ENCODE results near the gene ELMO3.

ELMO3 gene

DNA sequence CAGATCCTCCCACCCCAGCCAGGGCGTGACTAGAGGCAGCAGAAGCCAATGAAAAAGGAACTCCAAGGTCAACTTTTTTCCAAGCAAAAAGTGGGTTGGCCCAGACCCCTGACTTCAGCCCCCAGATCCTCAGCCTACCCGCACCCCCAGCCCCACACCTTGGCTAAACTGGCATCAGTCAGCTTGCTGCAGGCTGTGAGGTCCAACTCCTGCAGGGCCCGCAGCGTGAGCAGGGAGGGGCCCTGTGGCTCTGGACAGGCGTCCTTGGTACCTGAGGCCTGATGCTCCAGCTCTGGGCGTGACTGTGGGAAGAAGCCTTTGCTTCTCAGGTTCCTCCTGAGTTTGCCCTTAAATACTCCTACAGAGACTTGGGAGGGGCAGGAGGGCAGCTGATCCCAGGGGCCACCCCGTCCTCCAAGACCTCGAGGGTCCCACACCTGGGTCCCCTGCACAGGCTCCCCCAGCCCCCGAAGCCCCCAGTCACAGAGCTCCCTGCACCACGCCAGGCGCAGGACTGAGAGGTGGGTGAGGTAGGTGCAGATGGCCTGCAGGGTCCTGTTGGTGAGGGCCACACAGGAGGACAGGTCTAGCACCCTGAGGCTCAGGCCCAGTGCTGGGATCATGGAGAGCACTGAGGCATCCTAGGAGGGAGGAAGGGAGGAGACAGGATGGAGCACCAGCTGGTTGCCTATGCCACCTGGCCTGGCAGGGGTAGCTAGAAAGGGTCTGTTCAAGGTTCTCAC is 9.4 kb downstream of the ELMO3 start:
- H3K27me3 ChIP-seq (ENCODE audit: insufficient read depth, poor library complexity, severe bottlenecking): no peaks in the 10 kb centered on the region
- TF ChIP-seq, protein P1, sequence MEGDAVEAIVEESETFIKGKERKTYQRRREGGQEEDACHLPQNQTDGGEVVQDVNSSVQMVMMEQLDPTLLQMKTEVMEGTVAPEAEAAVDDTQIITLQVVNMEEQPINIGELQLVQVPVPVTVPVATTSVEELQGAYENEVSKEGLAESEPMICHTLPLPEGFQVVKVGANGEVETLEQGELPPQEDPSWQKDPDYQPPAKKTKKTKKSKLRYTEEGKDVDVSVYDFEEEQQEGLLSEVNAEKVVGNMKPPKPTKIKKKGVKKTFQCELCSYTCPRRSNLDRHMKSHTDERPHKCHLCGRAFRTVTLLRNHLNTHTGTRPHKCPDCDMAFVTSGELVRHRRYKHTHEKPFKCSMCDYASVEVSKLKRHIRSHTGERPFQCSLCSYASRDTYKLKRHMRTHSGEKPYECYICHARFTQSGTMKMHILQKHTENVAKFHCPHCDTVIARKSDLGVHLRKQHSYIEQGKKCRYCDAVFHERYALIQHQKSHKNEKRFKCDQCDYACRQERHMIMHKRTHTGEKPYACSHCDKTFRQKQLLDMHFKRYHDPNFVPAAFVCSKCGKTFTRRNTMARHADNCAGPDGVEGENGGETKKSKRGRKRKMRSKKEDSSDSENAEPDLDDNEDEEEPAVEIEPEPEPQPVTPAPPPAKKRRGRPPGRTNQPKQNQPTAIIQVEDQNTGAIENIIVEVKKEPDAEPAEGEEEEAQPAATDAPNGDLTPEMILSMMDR (IDR thresholded peaks at IDR 0.05; ENCODE audit: insufficient read depth, low read length): no peak
- TF ChIP-seq, protein P2, sequence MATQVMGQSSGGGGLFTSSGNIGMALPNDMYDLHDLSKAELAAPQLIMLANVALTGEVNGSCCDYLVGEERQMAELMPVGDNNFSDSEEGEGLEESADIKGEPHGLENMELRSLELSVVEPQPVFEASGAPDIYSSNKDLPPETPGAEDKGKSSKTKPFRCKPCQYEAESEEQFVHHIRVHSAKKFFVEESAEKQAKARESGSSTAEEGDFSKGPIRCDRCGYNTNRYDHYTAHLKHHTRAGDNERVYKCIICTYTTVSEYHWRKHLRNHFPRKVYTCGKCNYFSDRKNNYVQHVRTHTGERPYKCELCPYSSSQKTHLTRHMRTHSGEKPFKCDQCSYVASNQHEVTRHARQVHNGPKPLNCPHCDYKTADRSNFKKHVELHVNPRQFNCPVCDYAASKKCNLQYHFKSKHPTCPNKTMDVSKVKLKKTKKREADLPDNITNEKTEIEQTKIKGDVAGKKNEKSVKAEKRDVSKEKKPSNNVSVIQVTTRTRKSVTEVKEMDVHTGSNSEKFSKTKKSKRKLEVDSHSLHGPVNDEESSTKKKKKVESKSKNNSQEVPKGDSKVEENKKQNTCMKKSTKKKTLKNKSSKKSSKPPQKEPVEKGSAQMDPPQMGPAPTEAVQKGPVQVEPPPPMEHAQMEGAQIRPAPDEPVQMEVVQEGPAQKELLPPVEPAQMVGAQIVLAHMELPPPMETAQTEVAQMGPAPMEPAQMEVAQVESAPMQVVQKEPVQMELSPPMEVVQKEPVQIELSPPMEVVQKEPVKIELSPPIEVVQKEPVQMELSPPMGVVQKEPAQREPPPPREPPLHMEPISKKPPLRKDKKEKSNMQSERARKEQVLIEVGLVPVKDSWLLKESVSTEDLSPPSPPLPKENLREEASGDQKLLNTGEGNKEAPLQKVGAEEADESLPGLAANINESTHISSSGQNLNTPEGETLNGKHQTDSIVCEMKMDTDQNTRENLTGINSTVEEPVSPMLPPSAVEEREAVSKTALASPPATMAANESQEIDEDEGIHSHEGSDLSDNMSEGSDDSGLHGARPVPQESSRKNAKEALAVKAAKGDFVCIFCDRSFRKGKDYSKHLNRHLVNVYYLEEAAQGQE (IDR thresholded peaks at IDR 0.05; ENCODE audit: insufficient replicate concordance, low read depth): no peak
- no peak for TF ChIP-seq GABPA (IDR thresholded peaks at IDR 0.05; ENCODE audit: low read depth)
- no peak for TF ChIP-seq SPI1 (IDR thresholded peaks at IDR 0.05; ENCODE audit: borderline replicate concordance, low read depth)
- TF ChIP-seq POLR2AphosphoS5 (IDR thresholded peaks at IDR 0.05; ENCODE audit: low read depth): no peak
- no peak overlapping the region for H3K27ac ChIP-seq (replicated peaks)
- H3K4me3 ChIP-seq (replicated peaks; ENCODE audit: insufficient read depth, low read length): no peak overlapping the region
- no peak for DNase-seq (ENCODE audit: low read depth in 1 of 2, low spot score in 1 of 2)

DNA sequence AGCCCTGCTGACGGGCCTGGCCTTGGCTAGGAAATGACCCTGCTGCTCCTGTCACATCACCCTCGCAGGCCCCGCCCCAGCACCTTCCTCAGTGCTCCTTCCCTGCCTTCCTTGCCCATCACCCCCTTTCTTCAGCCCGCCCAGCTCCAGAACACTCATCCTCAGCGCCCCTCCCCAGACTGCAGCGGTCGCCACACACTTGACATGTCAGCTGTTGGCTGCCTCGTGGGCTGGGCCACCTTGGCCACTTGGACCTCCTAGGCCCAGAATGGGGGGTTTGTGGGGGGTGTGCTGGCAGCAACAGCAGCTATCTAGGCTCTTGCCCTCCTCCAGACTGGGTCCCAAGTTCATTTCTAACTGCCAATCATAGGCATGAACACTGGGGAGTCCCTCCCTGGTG is 10.6 kb downstream of the ELMO3 start:
- TF ChIP-seq, protein P1 (IDR thresholded peaks at IDR 0.05; ENCODE audit: insufficient read depth, low read length): no peak
- no peak for TF ChIP-seq SPI1 (IDR thresholded peaks at IDR 0.05; ENCODE audit: borderline replicate concordance, low read depth)
- no peak for TF ChIP-seq POLR2AphosphoS5 (IDR thresholded peaks at IDR 0.05; ENCODE audit: low read depth)
- TF ChIP-seq GABPA (IDR thresholded peaks at IDR 0.05; ENCODE audit: low read depth): no peak
- TF ChIP-seq, protein P2 (IDR thresholded peaks at IDR 0.05; ENCODE audit: insufficient replicate concordance, low read depth): no peak
- no peak overlapping the region for H3K4me3 ChIP-seq (replicated peaks; ENCODE audit: insufficient read depth, low read length)
- no peak for DNase-seq (ENCODE audit: low read depth in 1 of 2, low spot score in 1 of 2)

DNA sequence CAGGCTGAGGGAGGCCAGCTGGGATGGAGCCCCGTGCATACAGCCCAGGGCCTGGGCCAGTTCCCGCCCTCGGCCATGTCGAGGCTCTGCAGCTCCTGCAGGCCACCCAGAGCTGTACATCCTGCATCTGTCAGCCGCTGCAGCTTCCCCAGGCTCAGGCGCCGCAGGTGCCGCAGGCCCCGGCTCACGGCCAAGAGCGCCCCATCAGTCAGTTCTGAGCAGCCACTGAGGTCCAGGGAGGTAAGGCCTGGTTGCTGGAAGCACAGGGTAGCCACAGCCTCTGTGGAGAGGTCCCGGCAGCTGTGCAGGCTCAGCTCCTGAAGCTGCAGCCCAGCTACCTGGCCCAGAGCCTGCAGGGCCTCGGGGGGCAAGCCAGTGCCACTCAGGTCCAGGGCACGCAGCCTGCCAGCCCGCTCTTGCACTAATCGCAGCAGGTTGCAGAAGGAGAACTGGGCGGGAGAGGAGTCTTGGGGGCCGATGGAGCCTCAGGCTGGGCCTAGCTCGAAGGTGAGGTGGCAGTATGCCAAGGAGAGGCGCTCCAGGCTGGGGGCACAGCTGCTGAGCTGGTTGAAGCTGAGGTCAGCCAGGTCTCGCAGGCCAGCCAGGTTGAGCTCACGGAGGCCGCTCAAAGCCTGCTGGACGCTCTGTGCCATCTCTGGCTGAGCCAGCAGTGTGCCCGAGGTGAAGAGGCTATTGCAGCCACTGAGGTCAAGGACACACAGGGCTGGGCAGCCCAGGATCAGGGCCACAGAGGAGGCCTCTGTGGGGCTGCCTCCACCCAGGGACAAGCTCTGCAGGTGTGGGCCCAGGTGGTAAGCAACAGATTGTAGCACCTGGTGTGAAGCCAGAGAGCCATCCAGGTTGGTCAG is 11.4 kb downstream of the ELMO3 start:
- DNase-seq (ENCODE audit: low read depth in 1 of 2, low spot score in 1 of 2): no peak
- TF ChIP-seq, protein P2 (IDR thresholded peaks at IDR 0.05; ENCODE audit: insufficient replicate concordance, low read depth): no peak
- no peak for TF ChIP-seq GABPA (IDR thresholded peaks at IDR 0.05; ENCODE audit: low read depth)
- no peak for TF ChIP-seq POLR2AphosphoS5 (IDR thresholded peaks at IDR 0.05; ENCODE audit: low read depth)
- TF ChIP-seq, protein P1 (IDR thresholded peaks at IDR 0.05; ENCODE audit: insufficient read depth, low read length): no peak
- no peak for TF ChIP-seq SPI1 (IDR thresholded peaks at IDR 0.05; ENCODE audit: borderline replicate concordance, low read depth)
- H3K27me3 ChIP-seq (ENCODE audit: insufficient read depth, poor library complexity, severe bottlenecking): no peaks in the 10 kb centered on the region
- H3K4me3 ChIP-seq (replicated peaks; ENCODE audit: insufficient read depth, low read length): no peak overlapping the region
- no peak overlapping the region for H3K27ac ChIP-seq (replicated peaks)

More for the DNA sequence above, 10.6 kb downstream of the ELMO3 start:
- Histone ChIP-seq H3K27me3 (ENCODE audit: insufficient read depth, poor library complexity, severe bottlenecking) (no peaks in the 10 kb centered on the region), H3K27ac (replicated peaks) (no peak overlapping the region)

Data from HL-60 (cell line).